PC-3 (cell line): ENCODE measurements around the gene PPIE. TPM values are rescaled to one million over a fixed set of nuclear protein-coding genes. Genes with fewer than 3 reads are reported as not detected.

Source experiments
- ATAC-seq: fragments of 200-7000 bp; cut with Tn5 transposase; 2 replicates; pipeline ENCODE4 v1.9.1; 2020; ENCODE audit warnings: mild to moderate bottlenecking, moderate library complexity
- BruUV-seq: library from RNA; stranded (reverse); fragments of 400-500 nt; replicated peaks from 2 replicates; lab custom pipeline; 2021; lab: Mats Ljungman, UMichigan
- CTCF ChIA-PET: fragments of 300-600 bp; sonication (Branson Sonifier 250); formaldehyde crosslinking; loops from one replicate; lab custom pipeline; 2022; ENCODE audit warnings: antibody characterized with exemption; lab: Charles Lee
- POLR2A ChIA-PET: fragments of 300-600 bp; sonication (Branson Sonifier 250); formaldehyde crosslinking; loops from one replicate; lab custom pipeline; 2022; ENCODE audit warnings: antibody characterized with exemption; ENCODE audit not compliant: unreplicated experiment; lab: Charles Lee
- DNase-seq: peaks from one replicate; pipeline ENCODE4 v3.0.0-alpha.2; 2015
- H2AFZ ChIP-seq: fragments of 300-600 bp; sonication (generic); 2 replicates; pipeline ENCODE4 v1.6.0; 2016; ENCODE audit warnings: antibody characterized with exemption, low read length
- H3F3A ChIP-seq: fragments of 300-600 bp; sonication (generic); one replicate; pipeline ENCODE4 v1.6.0; 2017; ENCODE audit warnings: antibody characterized with exemption, low read length, control low read depth, mild to moderate bottlenecking; ENCODE audit not compliant: unreplicated experiment
- H3K27ac ChIP-seq: fragments of 300-600 bp; sonication (generic); 2 replicates; pipeline ENCODE4 v1.5.1; 2016; ENCODE audit warnings: mild to moderate bottlenecking, low read length
- H3K27me3 ChIP-seq: fragments of 300-600 bp; sonication (generic); 2 replicates; pipeline ENCODE4 v1.6.1; 2016; ENCODE audit warnings: low read length, mixed read lengths
- H3K36me3 ChIP-seq: fragments of 300-600 bp; sonication (generic); 2 replicates; pipeline ENCODE4 v1.6.1; 2016; ENCODE audit warnings: low read depth, mixed run types, low read length, mixed read lengths
- H3K4me1 ChIP-seq: fragments of 300-600 bp; sonication (generic); 2 replicates; pipeline ENCODE4 v1.5.1; 2016; ENCODE audit warnings: low read length; ENCODE audit not compliant: insufficient read depth
- H3K4me2 ChIP-seq: fragments of 300-600 bp; sonication (generic); 2 replicates; pipeline ENCODE4 v1.6.0; 2016; ENCODE audit warnings: low read length
- H3K4me3 ChIP-seq: fragments of 300-600 bp; sonication (generic); 2 replicates; pipeline ENCODE4 v1.5.1; 2016; ENCODE audit warnings: mild to moderate bottlenecking, low read length, mixed read lengths
- H3K79me2 ChIP-seq: fragments of 300-600 bp; sonication (generic); 2 replicates; pipeline ENCODE4 v1.6.1; 2017; ENCODE audit warnings: low read length, mixed read lengths
- H3K9ac ChIP-seq: fragments of 300-600 bp; sonication (generic); 2 replicates; pipeline ENCODE4 v1.6.0; 2016; ENCODE audit warnings: mild to moderate bottlenecking, low read length
- H3K9me2 ChIP-seq: fragments of 300-600 bp; sonication (generic); replicated peaks from 2 replicates; pipeline ENCODE4 v1.6.1; 2016; ENCODE audit warnings: mixed run types, low read length, mixed read lengths
- H3K9me3 ChIP-seq: fragments of 300-600 bp; sonication (generic); 2 replicates; pipeline ENCODE4 v1.6.1; 2016; ENCODE audit warnings: low read length, mixed read lengths
- H4K20me1 ChIP-seq: fragments of 300-600 bp; sonication (generic); 2 replicates; pipeline ENCODE4 v1.6.1; 2016; ENCODE audit warnings: low read length, mixed read lengths
- CTCF ChIP-seq: fragments of 300-600 bp; sonication (generic); conservative IDR thresholded peaks from 2 replicates; pipeline ENCODE4 v1.5.1; 2017; ENCODE audit warnings: antibody characterized with exemption, low read depth, mild to moderate bottlenecking, low read length
- EZH2 ChIP-seq: fragments of 300-600 bp; sonication (generic); IDR thresholded peaks from one replicate; pipeline ENCODE4 v1.6.1; 2017; ENCODE audit warnings: antibody characterized with exemption, mild to moderate bottlenecking, low read length; ENCODE audit not compliant: unreplicated experiment
- EZH2phosphoT487 ChIP-seq: fragments of 300-600 bp; sonication (generic); IDR thresholded peaks from 2 replicates; pipeline ENCODE4 v1.6.1; 2018; ENCODE audit warnings: mild to moderate bottlenecking, antibody characterized with exemption, low read length, borderline replicate concordance
- intact Hi-C: fragments of 100-400 bp; cut with micrococcal nuclease; formaldehyde crosslinking; loops from 2 replicates; pipeline ENCODE4 v1.9.0; 2023
- total RNA-seq: library from RNA; depleted of rRNA; stranded (reverse); fragments of >200 nt; gene quantifications from 2 replicates; pipeline ENCODE4 v1.2.3, GENCODE V29; 2014

The PPIE gene
- total RNA-seq, 1 experiment from 2014 or later = 53.6 TPM

GRCh38 chr1:39789571-39790110, 51.0 kb downstream of the PPIE start:
- Histone ChIP-seq H2AFZ (peak overlapping the region; percentile 93), H3K4me3 (peak overlapping the region; percentile 71), H4K20me1 (no peaks in the 10 kb centered on the region), H3K4me2 (peak overlapping the region; percentile 90), H3K79me2 (peaks cover 6% of the 10 kb centered on the region; the same call in 1 of the 2 replicates), H3K27me3 (no peaks in the 10 kb centered on the region), H3K9me2 (no peaks in the 10 kb centered on the region), H3F3A (no peaks in the 10 kb centered on the region), H3K27ac (no peak overlapping the region), H3K9me3 (no peaks in the 10 kb centered on the region), H3K9ac (peak overlapping the region; percentile 61), H3K4me1 (peaks cover 10% of the 10 kb centered on the region), H3K36me3 (no peaks in the 10 kb centered on the region)
- TF ChIP-seq EZH2 (no peak), CTCF (no peak), EZH2phosphoT487 (no peak)
- POLR2A ChIA-PET = no interaction called here
- intact Hi-C loops = loop anchor here (10.0 kb wide), 1 partner anchor 55 kb away; the partner anchor contains the start of gene PPIE
- DNase-seq (no peak), ATAC-seq (no peak)
- CTCF ChIA-PET = no interaction called here
- TSS peak; percentile 52 for BruUV-seq

GRCh38 chr1:39791838-39792237, 53.2 kb downstream of the PPIE start:
- H3K4me2 ChIP-seq = no peak overlapping the region

More at GRCh38 chr1:39791838-39792237, 53.2 kb downstream of the PPIE start:
- no peaks in the 10 kb centered on the region for H3K27me3 ChIP-seq
- H3K4me1 ChIP-seq = peaks cover 10% of the 10 kb centered on the region
- ChIA-PET CTCF (no interaction called here), POLR2A (no interaction called here)
- H3K36me3 ChIP-seq = no peaks in the 10 kb centered on the region
- no peak overlapping the region for H3K4me3 ChIP-seq
- H3F3A ChIP-seq = no peaks in the 10 kb centered on the region
- intact Hi-C loops = loop anchor here (10.0 kb wide), 1 partner anchor 57 kb away; the partner anchor contains the start of gene PPIE
- TF ChIP-seq EZH2phosphoT487 = no peak
- no peak for TF ChIP-seq CTCF
- no peak for TF ChIP-seq EZH2
- no peaks in the 10 kb centered on the region for H4K20me1 ChIP-seq
- H3K9me3 ChIP-seq = no peaks in the 10 kb centered on the region
- no peak overlapping the region for H2AFZ ChIP-seq
- no TSS peak for BruUV-seq
- no peak overlapping the region for H3K9ac ChIP-seq
- H3K9me2 ChIP-seq = no peaks in the 10 kb centered on the region
- no peak for ATAC-seq
- DNase-seq = no peak
- peaks cover 6% of the 10 kb centered on the region; the same call in 1 of the 2 replicates for H3K79me2 ChIP-seq
- no peak overlapping the region for H3K27ac ChIP-seq
